ENCODE measurements around the gene TSTD1.
A peak's percentile ranks its signal among the peaks of the same experiment; 100 is the strongest.
"Not testable (repeated sequence)": the region's sequence is repeated elsewhere in the genome, so short reads cannot be mapped to it uniquely, and the experiment has no call there.

The TSTD1 gene

DNA sequence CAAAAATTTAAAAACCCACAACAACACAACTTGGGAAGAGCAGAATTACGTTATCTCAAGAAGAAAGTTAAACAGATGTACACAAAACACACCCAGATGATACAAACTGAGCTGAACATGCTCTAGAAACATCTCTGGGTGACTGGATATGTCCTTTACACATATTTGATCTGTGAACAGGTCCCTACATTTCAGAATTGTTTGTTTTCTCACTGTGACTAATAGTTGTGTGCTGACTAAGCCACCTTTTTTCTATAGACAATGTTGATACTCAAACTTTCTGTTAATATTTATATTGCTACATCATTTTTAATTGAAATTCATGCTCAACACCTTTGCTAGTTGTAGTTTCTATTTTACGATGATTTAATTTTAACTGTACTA is 16.8 kb downstream of the TSTD1 start:
- Histone ChIP-seq H3K36me3 (peaks cover 13% of the 10 kb centered on the region), H3K27ac (no peak overlapping the region; the same call in 1 of the 2 replicates), H3K4me3 (ENCODE audit: low read depth, low read length) (no peak overlapping the region), H3K27me3 (ENCODE audit: insufficient read depth, low read depth, severe bottlenecking) (no peaks in the 10 kb centered on the region), H3K9me3 (ENCODE audit: severe bottlenecking) (no peaks in the 10 kb centered on the region)
- no peak for TF ChIP-seq CTCF (IDR thresholded peaks at IDR 0.05; ENCODE audit: low read depth, low read length)
- no peak for DNase-seq

DNA sequence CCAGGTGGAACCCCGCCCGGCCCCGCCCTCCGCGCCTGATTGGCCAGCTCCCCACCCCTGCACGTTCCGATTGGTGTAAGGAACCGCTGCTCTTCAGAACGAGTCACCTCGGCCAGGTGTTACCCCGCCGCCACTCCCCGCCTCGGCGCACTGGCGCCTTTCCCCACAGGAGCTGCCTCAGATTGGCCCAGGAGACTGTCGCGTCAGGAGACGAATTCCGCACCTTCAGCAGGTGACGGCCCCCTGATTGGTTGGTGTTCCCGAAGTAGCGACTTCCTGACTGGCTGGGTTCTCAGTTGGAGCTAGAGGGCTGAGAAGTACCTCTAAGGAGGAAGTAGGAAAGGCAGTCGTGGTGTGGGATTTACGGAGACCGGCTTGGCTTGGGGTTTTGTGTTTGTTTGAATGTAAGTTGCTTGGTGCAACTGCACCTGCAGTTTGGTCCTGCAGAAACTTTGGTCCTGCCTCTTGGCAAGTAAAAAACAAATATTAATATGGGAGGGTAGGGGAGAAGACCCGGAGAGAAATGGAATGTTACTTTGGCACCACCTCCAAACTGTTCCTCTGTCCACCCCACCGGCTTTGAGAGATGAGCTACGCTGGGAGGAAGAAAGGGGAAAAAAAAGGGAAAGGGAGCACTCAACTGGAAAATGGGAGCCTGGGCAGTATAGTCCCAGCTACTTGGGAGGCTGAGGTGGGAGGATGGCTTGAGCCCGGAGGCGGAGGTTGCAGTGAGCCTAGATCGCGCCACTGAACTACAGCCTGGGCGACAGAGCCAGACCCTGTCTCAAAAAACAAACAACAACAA is 17.4 kb downstream of the TSTD1 start:
- Histone ChIP-seq H3K36me3 (peaks cover 15% of the 10 kb centered on the region), H3K4me3 (ENCODE audit: low read depth, low read length) (peak overlapping the region; percentile 88), H3K9me3 (ENCODE audit: severe bottlenecking) (no peaks in the 10 kb centered on the region), H3K27me3 (ENCODE audit: insufficient read depth, low read depth, severe bottlenecking) (no peaks in the 10 kb centered on the region), H3K27ac (peak overlapping the region; percentile 89)
- TF ChIP-seq CTCF (IDR thresholded peaks at IDR 0.05; ENCODE audit: low read depth, low read length), result 0 out of 2 replicates have a peak, but pooled peaks have one; percentile 13
- DNase-seq, result peak; percentile 99

DNA sequence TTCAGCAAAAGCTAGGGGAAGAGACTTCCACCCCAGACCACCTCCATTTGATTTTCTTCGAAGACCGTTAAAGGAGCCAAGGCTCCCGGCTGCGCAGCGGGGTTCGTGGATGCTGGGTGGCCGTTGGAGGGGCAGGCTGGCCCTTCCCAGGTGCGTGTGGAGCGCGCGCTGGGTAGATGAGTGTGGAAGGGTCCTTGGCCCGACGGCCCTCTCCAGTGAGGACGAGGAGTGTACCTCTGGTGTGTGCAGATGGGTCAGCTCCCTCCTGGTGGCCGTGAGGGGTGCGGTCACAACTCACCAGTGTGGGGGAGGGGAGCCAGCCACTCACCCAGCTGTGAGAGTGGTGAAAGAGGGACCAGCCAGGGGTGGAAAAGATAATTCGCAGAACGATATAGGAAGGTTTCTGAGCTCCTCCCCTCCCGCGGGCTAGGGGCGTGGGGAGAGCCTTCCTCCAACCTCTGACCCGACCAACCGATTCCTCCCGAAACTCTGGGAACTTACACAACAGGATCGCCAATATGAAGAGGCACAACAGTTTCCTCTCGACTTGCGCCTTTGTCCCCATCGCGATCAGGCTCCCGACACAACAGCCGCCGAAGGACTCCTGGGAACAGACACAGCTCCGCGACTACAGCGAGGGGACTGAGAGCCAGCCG is 18.1 kb downstream of the TSTD1 start, which contains the start of gene F11R:
F11R (minus strand) TSS at position 644 of the 656 bp plus-strand sequence; CDS start at position 565, 79 bp downstream.
- Histone ChIP-seq H3K27ac (peak within 1 kb of the TSS; percentile 89), H3K27me3 (ENCODE audit: insufficient read depth, low read depth, severe bottlenecking) (no peaks in the 10 kb centered on the region), H3K36me3 (peaks cover 15% of the 10 kb centered on the region), H3K9me3 (ENCODE audit: severe bottlenecking) (no peaks in the 10 kb centered on the region), H3K4me3 (ENCODE audit: low read depth, low read length) (peak within 1 kb of the TSS; percentile 88)
- DNase-seq, result peak; percentile 80
- peak; percentile 70 for TF ChIP-seq CTCF (IDR thresholded peaks at IDR 0.05; ENCODE audit: low read depth, low read length)

GRCh38 chr1:161019751-161020495 is 18.8 kb downstream of the TSTD1 start:
- Histone ChIP-seq H3K36me3 (peaks cover 15% of the 10 kb centered on the region), H3K9me3 (ENCODE audit: severe bottlenecking) (no peaks in the 10 kb centered on the region), H3K4me3 (ENCODE audit: low read depth, low read length) (peak overlapping the region; percentile 88), H3K27ac (peak overlapping the region; percentile 89), H3K27me3 (ENCODE audit: insufficient read depth, low read depth, severe bottlenecking) (no peaks in the 10 kb centered on the region)
- no peak for TF ChIP-seq CTCF (IDR thresholded peaks at IDR 0.05; ENCODE audit: low read depth, low read length)
- no peak for DNase-seq

- not testable (repeated sequence) for H3K9me3 ChIP-seq (ENCODE audit: severe bottlenecking); H3K27me3 ChIP-seq (ENCODE audit: insufficient read depth, low read depth, severe bottlenecking); H3K27ac ChIP-seq; H3K4me3 ChIP-seq (ENCODE audit: low read depth, low read length); DNase-seq
- peaks cover 20% of the 10 kb centered on the region for H3K36me3 ChIP-seq
These were observed 19.6 kb downstream of the TSTD1 start for GRCh38 chr1:161019111-161019660.

DNA sequence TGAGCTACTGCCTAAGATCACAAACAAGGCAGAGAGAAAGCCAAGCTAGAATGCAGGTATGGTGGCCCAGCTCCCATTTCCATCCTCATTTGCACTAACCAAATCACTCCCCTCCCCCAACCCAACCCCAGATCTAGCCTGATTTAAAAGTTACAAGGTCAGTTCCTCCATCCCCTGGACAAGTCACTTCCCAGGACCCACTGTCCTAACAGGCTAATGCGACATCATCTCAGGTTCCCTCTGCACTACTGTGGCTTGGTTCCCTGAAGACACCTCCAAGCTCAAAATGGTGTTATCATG is 20.2 kb downstream of the TSTD1 start:
- H3K27ac ChIP-seq, result no peak overlapping the region
- no peak for TF ChIP-seq CTCF (IDR thresholded peaks at IDR 0.05; ENCODE audit: low read depth, low read length)
- H3K4me3 ChIP-seq (ENCODE audit: low read depth, low read length), result no peak overlapping the region
- H3K36me3 ChIP-seq, result peaks cover 26% of the 10 kb centered on the region
- DNase-seq, result no peak
- H3K9me3 ChIP-seq (ENCODE audit: severe bottlenecking), result no peaks in the 10 kb centered on the region
- H3K27me3 ChIP-seq (ENCODE audit: insufficient read depth, low read depth, severe bottlenecking), result no peaks in the 10 kb centered on the region
